Measurements from ENCODE around the gene KLRB1.

The KLRB1 gene

GRCh38 chr12:9607716-9608115 is at the start of gene KLRB1:
Gene KLRB1, minus strand, starts transcription at chr12:9607916. Its CDS starts 77 bp downstream, at chr12:9607839.
- DNase-seq (ENCODE audit: low read depth), result no peak

- DNase-seq (ENCODE audit: low read depth), result peak; percentile 72
Measured at GRCh38 chr12:9651265-9651729, 43.6 kb upstream of the KLRB1 start.

- peak; percentile 33 for DNase-seq (ENCODE audit: low read depth)
Measured at GRCh38 chr12:9650151-9650576, 42.4 kb upstream of the KLRB1 start.

GRCh38 chr12:9649532-9649940 is 41.8 kb upstream of the KLRB1 start:
- DNase-seq (ENCODE audit: low read depth), result no peak

- DNase-seq (ENCODE audit: low read depth), result no peak
Measured at GRCh38 chr12:9648701-9649531, 41.2 kb upstream of the KLRB1 start.

GRCh38 chr12:9647825-9648700 is 40.3 kb upstream of the KLRB1 start:
- peak; percentile 81 for DNase-seq (ENCODE audit: low read depth)

GRCh38 chr12:9646794-9647781 is 39.4 kb upstream of the KLRB1 start:
- peak; percentile 79 for DNase-seq (ENCODE audit: low read depth)

- DNase-seq (ENCODE audit: low read depth), result peak; percentile 48
Measured at GRCh38 chr12:9644985-9645551, 37.4 kb upstream of the KLRB1 start.

GRCh38 chr12:9643266-9643660 is 35.5 kb upstream of the KLRB1 start:
- DNase-seq (ENCODE audit: low read depth), result no peak

GRCh38 chr12:9642606-9643265 is 35.0 kb upstream of the KLRB1 start:
- DNase-seq (ENCODE audit: low read depth), result no peak

GRCh38 chr12:9640024-9640423 is 32.3 kb upstream of the KLRB1 start:
- DNase-seq (ENCODE audit: low read depth), result no peak

GRCh38 chr12:9636851-9637206 is 29.1 kb upstream of the KLRB1 start:
- DNase-seq (ENCODE audit: low read depth), result no peak

- DNase-seq (ENCODE audit: low read depth), result no peak
Measured at GRCh38 chr12:9636150-9636850, 28.6 kb upstream of the KLRB1 start.

GRCh38 chr12:9634969-9635754 is 27.4 kb upstream of the KLRB1 start:
- DNase-seq (ENCODE audit: low read depth), result peak; percentile 64

- DNase-seq (ENCODE audit: low read depth), result peak; percentile 49
Measured at GRCh38 chr12:9634177-9634803, 26.6 kb upstream of the KLRB1 start.

- DNase-seq (ENCODE audit: low read depth), result no peak
Measured at GRCh38 chr12:9632766-9633165, 25.1 kb upstream of the KLRB1 start.

- DNase-seq (ENCODE audit: low read depth), result no peak
Measured at GRCh38 chr12:9626821-9627220, 19.1 kb upstream of the KLRB1 start.

- peak; percentile 52 for DNase-seq (ENCODE audit: low read depth)
Measured at GRCh38 chr12:9626291-9626690, 18.6 kb upstream of the KLRB1 start.

GRCh38 chr12:9625019-9625418 is 17.3 kb upstream of the KLRB1 start:
- DNase-seq (ENCODE audit: low read depth), result no peak
